WTC11 (cell line): ENCODE results near the gene MYL12B.

Source experiments
- NFATC4 ChIP-seq: fragments of 250-450 bp; sonication (Bioruptor Pico); IDR thresholded peaks from 2 replicates; pipeline ENCODE4 v1.9.0; 2021; ENCODE audit warnings: mild to moderate bottlenecking
- TF ChIP-seq, protein P1 (sequence below): fragments of 200-600 bp; IDR thresholded peaks from 2 replicates; pipeline ENCODE4 v1.8.0; 2022; ENCODE audit warnings: antibody characterized with exemption
- TF ChIP-seq, protein P2 (sequence below): sonication (generic); formaldehyde crosslinking; IDR thresholded peaks from 2 replicates; pipeline ENCODE4 v1.8.1; 2022; ENCODE audit warnings: mild to moderate bottlenecking, missing genetic modification reagents, moderate library complexity, borderline replicate concordance

DNA sequence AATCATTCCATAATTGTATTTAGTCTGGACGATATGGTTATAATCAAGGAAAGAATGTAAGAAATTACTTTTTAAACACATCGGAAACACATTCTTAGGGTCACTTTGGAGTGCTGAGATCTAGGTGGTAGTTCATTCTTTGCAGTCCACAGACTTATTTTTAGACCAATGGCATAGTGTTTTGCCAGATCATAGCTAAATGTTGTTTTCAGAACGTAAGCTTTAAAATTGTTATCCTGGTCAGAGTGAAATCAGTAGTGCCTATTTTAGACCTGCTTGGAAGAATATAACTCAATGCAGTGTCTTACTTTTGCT is 10.0 kb upstream of the MYL12B start:
- TF ChIP-seq, protein P1, sequence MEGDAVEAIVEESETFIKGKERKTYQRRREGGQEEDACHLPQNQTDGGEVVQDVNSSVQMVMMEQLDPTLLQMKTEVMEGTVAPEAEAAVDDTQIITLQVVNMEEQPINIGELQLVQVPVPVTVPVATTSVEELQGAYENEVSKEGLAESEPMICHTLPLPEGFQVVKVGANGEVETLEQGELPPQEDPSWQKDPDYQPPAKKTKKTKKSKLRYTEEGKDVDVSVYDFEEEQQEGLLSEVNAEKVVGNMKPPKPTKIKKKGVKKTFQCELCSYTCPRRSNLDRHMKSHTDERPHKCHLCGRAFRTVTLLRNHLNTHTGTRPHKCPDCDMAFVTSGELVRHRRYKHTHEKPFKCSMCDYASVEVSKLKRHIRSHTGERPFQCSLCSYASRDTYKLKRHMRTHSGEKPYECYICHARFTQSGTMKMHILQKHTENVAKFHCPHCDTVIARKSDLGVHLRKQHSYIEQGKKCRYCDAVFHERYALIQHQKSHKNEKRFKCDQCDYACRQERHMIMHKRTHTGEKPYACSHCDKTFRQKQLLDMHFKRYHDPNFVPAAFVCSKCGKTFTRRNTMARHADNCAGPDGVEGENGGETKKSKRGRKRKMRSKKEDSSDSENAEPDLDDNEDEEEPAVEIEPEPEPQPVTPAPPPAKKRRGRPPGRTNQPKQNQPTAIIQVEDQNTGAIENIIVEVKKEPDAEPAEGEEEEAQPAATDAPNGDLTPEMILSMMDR = no peak
- TF ChIP-seq NFATC4 = no peak
- TF ChIP-seq, protein P2, sequence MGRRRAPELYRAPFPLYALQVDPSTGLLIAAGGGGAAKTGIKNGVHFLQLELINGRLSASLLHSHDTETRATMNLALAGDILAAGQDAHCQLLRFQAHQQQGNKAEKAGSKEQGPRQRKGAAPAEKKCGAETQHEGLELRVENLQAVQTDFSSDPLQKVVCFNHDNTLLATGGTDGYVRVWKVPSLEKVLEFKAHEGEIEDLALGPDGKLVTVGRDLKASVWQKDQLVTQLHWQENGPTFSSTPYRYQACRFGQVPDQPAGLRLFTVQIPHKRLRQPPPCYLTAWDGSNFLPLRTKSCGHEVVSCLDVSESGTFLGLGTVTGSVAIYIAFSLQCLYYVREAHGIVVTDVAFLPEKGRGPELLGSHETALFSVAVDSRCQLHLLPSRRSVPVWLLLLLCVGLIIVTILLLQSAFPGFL = no peak
